GM18498 (cell line): Measurements from ENCODE around the gene TIMM10.

Experiments used
- ATAC-seq: cut with Tn5 transposase; IDR thresholded peaks from one replicate; pipeline ENCODE4 v1.9.1; 2021; ENCODE audit warnings: mild to moderate bottlenecking, moderate library complexity; ENCODE audit not compliant: unreplicated experiment

Gene TIMM10

DNA sequence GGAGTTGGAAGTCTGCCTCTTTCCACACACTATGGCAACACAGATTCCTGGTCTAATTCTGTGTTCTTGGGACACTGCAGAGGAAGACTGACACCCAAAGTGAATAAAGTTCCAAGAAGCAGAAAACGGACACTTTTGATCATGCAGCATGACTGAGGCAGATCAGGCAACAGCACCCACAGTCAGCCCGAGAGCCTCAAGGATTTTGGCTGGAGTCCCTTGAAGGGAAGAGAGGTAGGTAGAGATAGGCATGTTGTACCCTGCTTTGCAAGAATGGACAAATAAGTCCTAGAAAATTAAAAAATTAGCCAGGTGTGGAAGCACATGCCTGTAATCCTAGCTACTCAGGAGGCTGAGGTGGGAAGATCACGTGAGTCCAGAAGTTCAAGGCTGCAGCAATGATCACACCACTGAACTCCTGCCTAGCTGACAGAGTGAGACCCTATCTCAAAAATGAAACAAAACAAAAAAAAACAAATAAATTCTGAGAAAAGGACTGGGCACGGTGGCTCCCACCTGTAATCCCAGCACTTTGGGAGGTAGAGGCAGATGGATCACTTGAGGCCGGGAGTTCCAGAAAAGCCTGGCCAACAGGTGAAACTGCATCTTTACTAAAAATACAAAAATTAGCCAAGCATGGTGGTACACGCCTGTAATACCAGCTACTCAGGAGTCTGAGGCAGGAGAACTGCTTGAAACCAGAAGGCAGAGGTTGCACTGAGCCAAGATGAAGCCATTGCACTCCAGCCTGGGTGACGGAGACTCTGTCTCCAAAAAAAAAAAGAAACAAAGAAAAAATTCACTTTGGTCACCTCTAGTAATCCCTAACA lies 22.0 kb downstream of the TIMM10 start:
- no peak for ATAC-seq

DNA sequence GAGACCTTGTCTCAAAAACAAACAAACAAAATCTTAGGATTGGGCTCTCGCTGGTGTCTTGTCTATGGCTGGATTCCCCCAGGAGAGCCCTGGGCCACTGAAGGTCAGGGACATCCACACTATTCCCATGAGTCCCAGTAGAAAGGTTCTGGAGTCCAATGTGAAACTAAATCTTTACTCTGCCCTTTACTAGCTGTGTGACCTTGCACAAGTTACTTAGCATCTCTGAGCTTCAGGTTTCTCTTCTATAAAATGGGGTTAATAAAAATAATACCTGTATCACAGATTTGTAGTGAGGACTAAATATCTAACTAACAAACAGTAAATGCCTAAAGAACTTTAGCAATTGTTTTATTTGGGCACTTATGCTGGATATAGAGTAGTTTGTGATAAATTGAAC lies 24.0 kb downstream of the TIMM10 start:
- ATAC-seq: no peak

DNA sequence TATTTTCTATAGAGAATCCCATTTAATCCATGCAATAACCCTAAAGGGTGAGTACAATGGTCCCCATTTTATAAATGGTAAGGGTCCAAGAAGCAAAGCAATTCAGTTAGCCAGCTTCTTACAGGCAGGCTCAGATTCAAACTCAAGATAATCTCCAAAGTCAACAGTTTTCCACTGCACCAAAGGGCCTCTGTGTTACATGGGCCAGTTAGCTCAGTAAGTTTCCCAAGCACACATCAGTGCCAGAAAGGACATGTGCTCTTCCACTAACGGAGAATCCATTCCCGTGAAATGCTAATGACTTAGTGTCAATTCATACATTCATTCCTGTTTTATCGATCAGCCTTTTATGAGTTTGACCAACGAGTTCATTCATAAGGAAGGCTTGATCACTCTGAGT lies 26.0 kb downstream of the TIMM10 start:
- ATAC-seq: no peak

DNA sequence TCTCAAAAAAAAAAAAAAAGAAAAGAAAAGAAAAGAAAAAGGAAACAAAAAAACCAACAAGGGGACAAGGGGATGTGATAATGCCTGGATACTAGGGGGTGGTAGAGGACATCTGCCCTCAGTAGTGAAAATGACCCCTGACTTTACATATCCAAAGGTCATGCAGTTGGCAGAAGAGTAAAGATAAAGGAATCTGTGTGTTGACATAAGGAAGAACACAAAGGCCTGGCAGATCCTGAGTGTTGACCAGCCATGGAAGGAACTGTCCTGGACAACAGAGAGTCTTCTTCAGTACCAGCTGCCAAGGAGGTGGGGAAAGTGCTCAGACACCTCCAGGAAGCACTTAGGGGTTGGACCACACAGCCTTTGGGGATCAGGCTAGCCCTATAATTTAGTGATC lies 27.7 kb downstream of the TIMM10 start:
- ATAC-seq: no peak

DNA sequence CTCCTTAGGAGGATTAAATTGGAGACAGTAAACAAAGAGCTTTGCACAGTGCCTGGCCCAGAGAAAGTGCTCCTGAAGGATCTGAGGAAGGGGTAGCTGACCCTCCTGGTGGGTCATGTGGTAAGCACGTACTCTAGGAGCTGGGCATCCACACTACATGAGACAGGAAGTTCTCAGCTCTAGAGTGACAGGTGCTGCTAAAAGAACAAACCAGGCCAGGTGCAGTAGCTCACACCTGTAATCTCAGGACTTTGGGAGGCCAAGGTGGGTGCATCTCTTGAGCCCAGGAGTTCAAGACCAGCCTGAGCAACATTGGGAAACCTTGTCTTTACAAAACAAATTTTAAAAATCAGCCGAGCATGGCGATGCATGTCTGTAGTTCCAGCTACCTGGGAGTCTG lies 28.2 kb downstream of the TIMM10 start:
- ATAC-seq: no peak

DNA sequence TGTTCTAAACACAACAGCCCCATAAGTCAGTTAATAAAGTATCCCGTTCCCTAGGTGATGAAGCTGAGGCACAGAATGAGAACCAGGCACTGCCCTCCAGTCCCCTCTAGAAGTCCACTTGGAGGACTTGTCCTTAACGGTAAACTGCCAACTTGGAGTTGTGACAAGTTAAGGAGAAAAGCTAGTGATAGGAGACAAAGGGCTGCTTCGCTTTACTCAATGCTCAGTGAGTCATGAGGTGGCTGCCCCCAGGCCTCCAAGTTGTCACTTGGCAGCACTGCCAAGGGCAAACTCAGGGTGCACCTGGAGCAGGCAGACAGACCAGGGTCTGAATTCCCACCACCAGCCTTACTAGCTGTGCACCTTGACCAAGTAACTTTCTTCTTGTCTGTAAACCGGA lies 28.6 kb downstream of the TIMM10 start:
- ATAC-seq: no peak

DNA sequence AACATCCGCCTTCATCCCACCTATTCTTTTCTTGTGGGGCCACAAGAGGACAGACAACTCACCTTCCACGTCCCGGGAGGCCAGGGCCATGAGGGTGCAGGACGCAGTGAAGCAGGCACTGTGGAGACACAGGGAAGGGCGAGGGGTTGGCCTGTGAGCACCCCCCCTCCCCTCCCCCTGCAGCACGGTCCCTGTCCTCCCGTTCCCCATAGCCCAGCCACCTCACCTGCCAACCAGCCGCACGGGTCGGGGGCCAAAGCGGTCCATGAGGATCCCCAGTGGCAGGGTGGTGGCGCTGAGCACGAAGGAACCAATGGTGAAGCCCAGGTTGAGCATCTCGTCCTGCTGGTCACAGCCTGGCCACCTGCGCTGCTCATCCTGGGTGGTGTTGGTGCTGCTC lies 29.6 kb downstream of the TIMM10 start:
- no peak for ATAC-seq

DNA sequence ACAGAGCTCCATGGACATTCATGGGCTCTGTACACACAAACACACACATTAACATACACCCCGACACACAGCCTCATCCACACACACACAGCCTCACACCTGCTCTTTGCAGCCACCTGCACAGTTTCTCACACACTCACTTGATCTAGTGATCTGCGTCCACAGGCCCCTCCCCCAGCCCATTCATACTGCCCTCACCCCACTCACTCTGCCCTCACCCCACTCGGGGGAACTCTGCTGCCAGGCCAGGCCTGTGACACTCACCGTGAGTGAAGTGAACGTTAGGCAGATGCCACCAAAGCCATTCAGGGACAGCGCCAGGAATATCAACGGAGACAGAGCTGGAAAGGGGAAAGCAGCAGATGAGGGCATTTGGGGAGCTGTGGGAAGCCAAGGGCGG lies 30.0 kb downstream of the TIMM10 start:
- ATAC-seq: no peak

DNA sequence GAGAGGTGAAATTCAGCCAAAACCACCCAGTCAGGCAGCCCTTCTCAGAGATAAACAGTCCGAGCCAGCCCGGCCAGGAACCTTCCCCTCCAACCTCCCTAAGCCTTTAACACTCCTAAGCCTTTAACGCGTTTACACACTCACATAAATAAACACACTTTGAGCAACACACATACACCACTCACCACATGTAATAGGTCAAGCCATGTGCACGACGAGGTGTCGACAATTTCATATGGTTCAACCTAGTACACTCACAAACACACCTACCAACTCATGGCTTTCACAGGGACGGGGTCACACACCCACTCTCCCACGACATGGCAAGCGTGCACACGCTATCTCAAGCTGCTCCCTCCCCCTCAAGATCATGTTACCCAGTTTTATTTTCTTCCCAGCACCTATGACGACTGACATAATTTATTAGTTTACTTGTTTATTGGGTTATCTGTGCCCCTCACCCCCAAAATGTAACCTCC lies 30.5 kb downstream of the TIMM10 start:
- ATAC-seq: no peak

DNA sequence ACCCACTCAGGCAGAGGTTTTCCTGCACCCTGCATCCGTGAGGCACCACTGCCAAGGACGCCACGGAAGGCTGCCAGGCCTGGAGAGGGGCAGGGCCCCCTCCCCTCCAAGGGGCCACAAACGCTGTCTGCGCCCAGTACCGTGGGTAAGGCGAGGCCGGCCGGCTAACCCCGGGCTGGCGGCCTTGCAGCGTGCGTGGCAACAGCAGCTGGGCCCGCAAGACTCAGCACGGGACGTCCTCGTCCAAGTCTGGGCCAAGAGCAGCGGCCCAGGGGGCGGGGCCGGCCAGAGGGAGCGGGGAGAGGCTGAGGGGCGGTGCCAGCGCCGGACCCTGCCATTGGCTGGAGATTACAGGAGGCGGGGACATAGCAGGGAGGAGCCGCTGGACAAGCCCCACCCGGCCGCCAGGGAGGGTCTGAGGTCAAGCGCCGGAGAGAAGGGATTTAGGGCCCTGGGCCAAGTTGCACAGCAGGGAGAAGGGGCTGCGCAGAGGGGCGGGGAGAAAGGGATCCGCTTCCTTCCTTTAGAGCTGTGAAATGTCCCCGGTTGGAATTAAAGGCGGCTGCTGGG lies 31.1 kb downstream of the TIMM10 start:
- ATAC-seq: peak; percentile 96

DNA sequence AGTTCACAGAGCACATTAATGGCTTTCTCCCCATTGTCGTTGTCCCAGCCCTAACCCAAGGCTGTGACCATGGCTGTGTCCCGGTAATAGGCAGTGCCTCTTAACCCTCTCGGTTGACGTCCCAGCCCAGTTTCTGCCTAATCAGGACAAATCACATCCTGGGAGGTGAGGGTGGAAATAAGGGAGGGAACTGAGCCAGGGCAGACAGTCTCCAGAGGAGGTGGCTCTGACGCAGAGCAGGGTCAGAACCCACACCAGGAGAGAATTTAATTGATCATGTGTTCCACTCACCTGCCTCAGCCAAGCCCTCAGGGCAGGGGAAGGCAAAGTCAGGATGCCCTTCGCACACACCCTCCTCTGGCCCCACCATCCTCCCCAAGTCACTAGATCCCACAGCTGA lies 32.0 kb downstream of the TIMM10 start:
- ATAC-seq: no peak

DNA sequence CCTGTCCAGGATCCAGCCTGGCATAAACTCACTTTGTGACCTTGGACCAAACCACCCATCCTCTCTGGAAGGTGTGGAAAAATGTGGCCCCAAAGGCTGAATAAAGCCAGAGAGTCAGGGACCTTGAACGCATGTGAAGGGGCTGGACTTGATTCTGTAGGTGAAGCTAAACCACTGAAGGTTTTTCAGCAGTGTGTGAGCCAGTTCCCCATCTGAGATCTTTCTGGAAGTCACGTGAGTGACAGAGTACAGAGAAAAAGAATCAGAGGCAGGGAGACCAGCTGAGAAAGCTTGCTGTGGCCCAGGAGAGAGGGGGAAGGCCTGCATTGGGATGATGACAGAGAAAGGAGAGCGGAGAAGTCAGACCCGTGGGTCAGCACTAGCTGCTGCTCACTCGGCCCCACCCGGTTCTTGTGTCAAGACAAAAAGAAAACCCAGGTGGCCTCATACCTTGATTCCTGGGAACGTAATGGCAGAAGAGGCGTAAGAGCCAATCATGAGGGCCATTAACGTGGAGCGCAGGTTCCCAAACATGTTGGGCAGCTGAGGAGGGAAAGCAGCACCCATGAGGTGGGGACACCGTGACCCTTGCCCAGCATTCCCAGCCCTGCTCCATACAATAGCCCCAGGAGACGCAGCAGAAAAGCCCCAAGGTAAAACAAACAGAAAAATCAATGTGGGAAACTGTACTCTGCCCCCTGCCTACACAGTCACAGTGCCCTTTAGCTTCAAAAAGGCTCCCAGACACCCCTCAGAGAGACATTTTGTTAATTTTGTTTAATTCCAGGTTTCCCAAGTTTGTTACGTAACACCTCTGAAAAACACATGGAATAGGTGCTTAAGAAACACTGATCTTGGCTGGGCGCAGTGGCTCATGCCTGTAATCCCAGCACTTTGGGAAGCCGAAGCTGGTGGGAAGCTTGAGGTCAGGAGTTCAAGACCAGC lies 33.0 kb downstream of the TIMM10 start:
- no peak for ATAC-seq

DNA sequence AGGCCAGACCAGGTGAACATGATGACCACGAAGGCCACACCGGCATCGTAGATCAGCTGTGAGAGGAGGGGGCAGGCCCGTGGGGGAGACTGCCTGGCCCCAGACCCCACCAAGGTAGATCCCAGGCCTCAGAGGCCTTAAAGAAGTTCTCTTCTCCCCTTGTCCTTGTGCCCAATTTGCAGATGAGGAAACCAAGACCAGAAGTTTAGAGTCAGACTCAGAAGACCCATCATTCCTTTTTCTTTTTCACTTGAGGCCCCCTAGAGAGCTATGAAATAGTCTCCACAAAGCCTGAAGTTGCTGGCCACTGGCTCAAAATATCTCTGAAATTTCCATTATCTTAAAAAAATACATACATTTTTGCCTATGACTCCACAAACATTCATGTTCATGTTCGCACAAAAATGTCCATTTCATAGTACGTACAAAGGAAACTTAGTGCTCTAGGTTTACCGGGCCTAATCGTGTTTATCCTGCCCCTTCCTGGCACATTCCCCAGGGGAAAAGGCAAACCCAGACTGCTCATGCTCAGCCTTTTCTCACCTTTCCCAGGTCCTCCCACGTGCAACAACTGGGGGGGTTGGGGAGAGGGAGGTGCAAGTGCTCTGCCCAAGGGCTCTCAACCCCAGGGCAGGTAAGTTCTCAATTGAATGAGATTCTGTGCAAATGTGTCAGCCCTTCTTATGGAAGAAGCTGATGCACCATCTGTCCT lies 34.3 kb downstream of the TIMM10 start:
- ATAC-seq: no peak

DNA sequence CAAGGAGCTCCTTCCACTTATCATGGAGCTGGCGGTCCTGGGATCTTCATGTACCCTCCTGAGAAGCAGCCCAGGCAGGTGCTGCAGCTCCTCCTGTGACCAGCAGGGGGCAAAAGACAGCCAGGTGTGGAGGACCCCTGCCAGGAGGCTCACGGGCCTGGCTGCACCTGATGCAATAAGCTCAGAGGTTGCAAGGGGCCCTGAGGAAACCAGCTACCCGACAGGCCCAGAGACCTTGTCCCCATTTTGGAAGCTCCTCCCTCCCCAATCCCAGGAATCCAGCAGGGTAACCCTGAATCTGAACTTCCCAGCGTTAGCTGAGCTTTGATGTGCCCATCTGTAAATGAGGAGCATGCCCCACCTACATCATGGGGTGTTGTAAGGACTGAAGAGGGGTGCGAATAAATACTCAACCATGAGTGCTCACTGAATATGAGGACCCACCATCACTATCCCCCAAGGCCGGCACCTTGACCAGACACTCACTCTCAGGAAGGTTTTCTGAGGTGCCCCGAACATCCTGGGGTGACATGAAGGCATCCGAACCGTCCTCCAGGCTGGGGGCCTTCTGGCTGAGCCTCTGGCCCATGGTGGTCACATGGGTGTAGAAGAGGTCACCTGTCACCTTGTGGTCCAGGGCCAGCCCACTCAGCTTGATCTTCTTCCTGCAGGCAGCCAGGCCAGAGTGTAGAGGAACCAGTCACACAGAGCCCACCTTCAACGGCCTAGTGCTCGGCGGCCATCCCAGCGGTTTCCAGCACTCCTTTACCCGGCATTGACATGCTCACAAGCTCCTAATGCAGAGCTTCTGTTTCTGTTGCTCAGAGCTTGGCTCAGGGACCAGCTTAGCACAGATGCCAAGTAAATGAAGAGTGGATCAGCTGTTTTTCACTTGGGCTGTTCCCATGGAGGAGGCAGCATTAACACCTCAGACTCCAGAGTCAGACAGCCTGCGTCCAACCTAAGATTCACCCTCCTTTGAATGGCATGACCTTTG lies 36.7 kb downstream of the TIMM10 start:
- peak; percentile 80 for ATAC-seq

DNA sequence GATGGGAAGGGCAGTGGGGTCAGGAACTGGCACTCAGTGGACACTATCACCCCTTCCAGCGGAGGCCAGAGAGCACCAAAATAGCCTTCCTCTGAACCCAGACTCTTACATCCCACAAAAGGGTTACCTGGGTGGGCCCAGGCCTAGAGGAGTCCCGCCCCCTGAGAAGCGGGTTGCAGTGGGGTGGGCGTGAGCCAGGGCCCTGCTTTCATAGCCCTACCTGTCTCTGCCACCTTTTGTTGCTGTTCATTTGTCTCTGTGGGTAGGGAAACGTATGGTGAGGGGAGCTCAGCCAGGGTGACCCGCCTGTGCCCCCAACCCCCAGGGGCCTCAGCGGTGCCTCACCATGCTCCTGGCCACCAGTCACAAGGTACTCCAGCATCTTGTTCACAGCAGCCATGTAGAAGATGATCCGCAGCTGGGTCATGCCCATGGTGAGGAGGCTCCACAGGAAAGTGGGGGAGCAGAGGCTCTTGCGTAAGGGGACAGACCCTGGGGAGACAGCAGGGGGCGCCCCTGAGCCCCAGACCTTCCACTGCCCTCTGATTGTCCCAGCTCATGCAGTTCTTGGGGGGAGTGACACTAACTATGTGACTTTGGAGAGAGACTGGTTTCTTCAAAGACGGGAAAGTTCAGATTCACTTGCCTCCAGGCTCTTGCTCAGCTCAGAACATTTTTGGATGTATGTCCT lies 39.0 kb downstream of the TIMM10 start:
- ATAC-seq: no peak

DNA sequence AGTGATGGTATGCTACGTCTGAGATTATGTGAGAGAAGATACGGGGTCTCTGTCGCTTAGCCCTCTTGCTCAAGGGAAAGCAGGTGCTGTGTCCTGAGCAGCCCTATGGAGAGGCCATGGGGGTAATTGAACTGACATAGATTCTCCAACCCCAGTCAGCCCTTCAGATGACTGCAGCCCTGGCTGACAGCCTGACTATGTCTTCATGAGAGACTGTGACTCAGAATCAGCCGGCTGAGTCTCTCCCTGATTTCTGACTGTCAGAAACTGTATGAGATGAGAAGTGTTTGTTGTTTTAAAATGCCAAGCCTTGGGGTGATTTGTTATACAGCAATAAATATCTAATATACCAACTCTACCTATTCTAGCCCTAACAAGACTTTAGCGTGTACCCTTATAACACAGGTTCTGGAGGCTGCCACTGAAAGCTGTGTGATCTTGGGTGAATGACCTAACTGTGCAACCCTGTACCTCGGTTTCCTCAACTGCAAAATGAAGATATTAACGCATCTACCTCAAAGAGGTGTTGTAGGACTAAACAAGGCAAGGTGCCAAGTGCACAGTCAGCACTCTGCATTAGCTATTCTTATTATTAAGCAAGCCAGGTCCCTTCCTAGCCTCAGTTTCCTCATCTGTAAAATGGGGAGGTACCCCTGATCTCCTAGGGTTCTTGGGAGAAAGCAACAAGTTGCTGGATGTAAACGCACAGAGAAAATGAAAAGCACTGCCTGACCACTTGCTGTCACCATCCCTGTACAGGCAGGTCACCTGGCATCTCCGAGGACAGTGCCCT lies 39.9 kb downstream of the TIMM10 start:
- ATAC-seq: no peak

DNA sequence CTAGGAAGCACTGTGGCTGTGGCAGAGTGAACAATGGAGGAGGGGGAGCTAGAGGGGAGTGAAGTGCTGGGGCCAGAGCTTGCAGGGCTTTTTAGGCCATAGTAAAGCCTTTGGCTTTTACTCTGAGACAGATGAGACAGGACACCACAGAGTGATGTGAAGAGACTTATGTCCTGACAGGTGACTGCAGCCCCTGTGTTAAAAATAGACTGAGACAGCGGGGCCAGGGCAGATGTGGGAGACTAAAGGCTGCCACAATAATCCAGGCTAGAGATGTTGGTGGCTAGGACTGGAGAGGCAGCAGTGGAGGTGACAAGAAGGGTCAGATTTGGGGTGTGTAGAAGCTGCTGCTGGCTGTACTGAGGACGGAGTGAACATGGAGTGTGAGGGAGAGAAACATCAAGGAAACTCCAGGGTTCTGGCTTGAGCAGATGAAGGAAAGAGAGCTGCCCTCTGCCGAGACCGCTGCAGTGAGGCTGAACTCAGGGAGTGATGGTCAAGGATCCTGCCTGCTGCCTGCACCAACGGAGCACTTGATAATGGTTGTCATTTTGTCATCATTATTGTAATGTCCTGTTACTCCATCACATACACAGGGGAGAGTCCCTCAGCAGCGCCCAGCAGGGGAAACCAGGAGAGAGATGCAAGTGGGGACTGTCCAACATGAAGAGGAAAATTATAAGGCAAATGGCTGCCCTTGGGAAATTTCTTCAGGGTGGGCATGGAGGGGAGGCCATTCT lies 42.5 kb downstream of the TIMM10 start:
- ATAC-seq: no peak
